Suppressor macrophage (primary cell): ENCODE data around the gene KCNJ4.

ENCODE experiments used
- DNase-seq, 4 experiments: peaks; one replicate each; pipeline ENCODE4 v3.0.0-alpha.2; 2020 to 2022
- total RNA-seq, 17 experiments: gene quantifications; one replicate each; lab custom pipeline; 2026; ENCODE audit warnings: mixed read lengths in 6 of 17, inconsistent platforms in 3 of 17; lab: John Stamatoyannopoulos, UW

Gene KCNJ4
- 0 to 1.7 (median 0) reads per million in 17 experiments for total RNA-seq

- no peak for DNase-seq
These were observed at the start of gene KCNJ4 for GRCh38 chr22:38455076-38455529. TSS of gene KCNJ4 (minus strand) at chr22:38455199. CDS start at chr22:38428132, 27,067 bp downstream.

- DNase-seq = no peak
These were observed 48.0 kb upstream of the KCNJ4 start for GRCh38 chr22:38503021-38503420.

GRCh38 chr22:38501797-38502672 is 47.0 kb upstream of the KCNJ4 start:
- no peak for DNase-seq

- DNase-seq = no peak
These were observed 42.9 kb upstream of the KCNJ4 start for GRCh38 chr22:38497869-38498268.

GRCh38 chr22:38494939-38495338 is 39.9 kb upstream of the KCNJ4 start:
- DNase-seq = no peak

- DNase-seq = no peak
These were observed 39.5 kb upstream of the KCNJ4 start for GRCh38 chr22:38494498-38494897.

GRCh38 chr22:38491707-38492348 is 36.8 kb upstream of the KCNJ4 start:
- DNase-seq = no peak

- peak in 1 of 4 experiments; percentile 11 for DNase-seq
These were observed 35.9 kb upstream of the KCNJ4 start for GRCh38 chr22:38490915-38491314.

GRCh38 chr22:38490475-38490874 is 35.5 kb upstream of the KCNJ4 start:
- no peak for DNase-seq

- DNase-seq = no peak
These were observed 34.7 kb upstream of the KCNJ4 start for GRCh38 chr22:38489561-38490145.

GRCh38 chr22:38489142-38489541 is 34.1 kb upstream of the KCNJ4 start:
- no peak for DNase-seq

- no peak for DNase-seq
These were observed 32.9 kb upstream of the KCNJ4 start for GRCh38 chr22:38487946-38488345.

GRCh38 chr22:38485783-38486182 is 30.8 kb upstream of the KCNJ4 start:
- DNase-seq = peak in 1 of 4 experiments; percentile 12

GRCh38 chr22:38484244-38484643 is 29.2 kb upstream of the KCNJ4 start:
- no peak for DNase-seq

GRCh38 chr22:38482662-38483308 is 27.8 kb upstream of the KCNJ4 start:
- no peak for DNase-seq

- DNase-seq = no peak
These were observed 26.9 kb upstream of the KCNJ4 start for GRCh38 chr22:38481871-38482332.

GRCh38 chr22:38481162-38481870 is 26.3 kb upstream of the KCNJ4 start:
- no peak for DNase-seq

GRCh38 chr22:38479096-38479837 is 24.3 kb upstream of the KCNJ4 start:
- no peak for DNase-seq

- DNase-seq = no peak
These were observed 22.6 kb upstream of the KCNJ4 start for GRCh38 chr22:38477585-38477984.

GRCh38 chr22:38474003-38474607 is 19.1 kb upstream of the KCNJ4 start:
- peak in 1 of 4 experiments; percentile 10 for DNase-seq

- DNase-seq = no peak
These were observed 16.2 kb upstream of the KCNJ4 start for GRCh38 chr22:38471237-38471636.
